Parathyroid adenoma (tissue), 2 donors: ENCODE measurements around the gene GCHFR.

Experiments used
- H2AFZ ChIP-seq: fragments of 300-600 bp; sonication (generic); one replicate; pipeline ENCODE4 v1.7.0; 2017; ENCODE audit warnings: antibody characterized with exemption, mild to moderate bottlenecking
- H3K27ac ChIP-seq: fragments of 300-600 bp; sonication (generic); one replicate; pipeline ENCODE4 v1.7.0; 2017
- H3K27me3 ChIP-seq: fragments of 300-600 bp; sonication (generic); one replicate; pipeline ENCODE4 v1.7.0; 2017; ENCODE audit warnings: low read length; ENCODE audit not compliant: control insufficient read depth, insufficient read depth
- H3K36me3 ChIP-seq: fragments of 300-600 bp; sonication (generic); one replicate; pipeline ENCODE4 v1.7.0; 2017; ENCODE audit warnings: low read length; ENCODE audit not compliant: control insufficient read depth, insufficient read depth
- H3K4me1 ChIP-seq: fragments of 300-600 bp; sonication (generic); one replicate; pipeline ENCODE4 v1.7.0; 2017; ENCODE audit warnings: control low read depth
- H3K4me2 ChIP-seq: fragments of 300-600 bp; sonication (generic); one replicate; pipeline ENCODE4 v1.7.0; 2017; ENCODE audit warnings: low read length
- H3K4me3 ChIP-seq: fragments of 300-600 bp; sonication (generic); one replicate; pipeline ENCODE4 v1.7.0; 2017; ENCODE audit warnings: low read depth, low read length
- H3K79me2 ChIP-seq: fragments of 300-600 bp; sonication (generic); one replicate; pipeline ENCODE4 v1.7.0; 2017; ENCODE audit warnings: control low read depth
- H3K9ac ChIP-seq: fragments of 300-600 bp; sonication (generic); one replicate; pipeline ENCODE4 v1.7.0; 2017; ENCODE audit warnings: mild to moderate bottlenecking
- H3K9me3 ChIP-seq: fragments of 300-600 bp; sonication (generic); one replicate; pipeline ENCODE4 v1.7.0; 2017; ENCODE audit warnings: low read length; ENCODE audit not compliant: control insufficient read depth
- TF ChIP-seq, protein P1 (sequence below): fragments of 300-600 bp; sonication (generic); IDR thresholded peaks from one replicate; pipeline ENCODE4 v1.7.0; 2017; ENCODE audit warnings: antibody characterized with exemption, mild to moderate bottlenecking
- donor health status: primary hyperparathyroidism.

Gene GCHFR

DNA sequence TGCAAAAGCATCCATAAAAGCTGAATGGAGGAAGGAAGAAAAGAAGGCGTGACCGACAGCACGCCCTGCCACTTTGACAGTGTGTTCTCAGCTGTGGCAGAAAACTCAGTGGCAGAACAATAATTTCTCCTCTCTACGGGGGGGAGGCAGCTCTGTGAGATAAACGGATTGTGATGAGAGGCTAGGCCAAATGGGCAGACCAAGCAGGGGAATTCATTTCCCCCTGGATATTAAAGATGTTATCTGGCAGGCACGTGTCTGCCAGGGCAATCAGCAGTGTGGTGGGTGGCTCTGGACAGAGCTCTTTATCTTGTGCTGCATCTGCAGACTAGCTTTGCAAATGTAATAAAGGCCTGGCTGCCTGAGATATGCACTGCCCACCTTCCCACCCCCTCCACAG is 6.9 kb upstream of the GCHFR start:
- TF ChIP-seq, protein P1, sequence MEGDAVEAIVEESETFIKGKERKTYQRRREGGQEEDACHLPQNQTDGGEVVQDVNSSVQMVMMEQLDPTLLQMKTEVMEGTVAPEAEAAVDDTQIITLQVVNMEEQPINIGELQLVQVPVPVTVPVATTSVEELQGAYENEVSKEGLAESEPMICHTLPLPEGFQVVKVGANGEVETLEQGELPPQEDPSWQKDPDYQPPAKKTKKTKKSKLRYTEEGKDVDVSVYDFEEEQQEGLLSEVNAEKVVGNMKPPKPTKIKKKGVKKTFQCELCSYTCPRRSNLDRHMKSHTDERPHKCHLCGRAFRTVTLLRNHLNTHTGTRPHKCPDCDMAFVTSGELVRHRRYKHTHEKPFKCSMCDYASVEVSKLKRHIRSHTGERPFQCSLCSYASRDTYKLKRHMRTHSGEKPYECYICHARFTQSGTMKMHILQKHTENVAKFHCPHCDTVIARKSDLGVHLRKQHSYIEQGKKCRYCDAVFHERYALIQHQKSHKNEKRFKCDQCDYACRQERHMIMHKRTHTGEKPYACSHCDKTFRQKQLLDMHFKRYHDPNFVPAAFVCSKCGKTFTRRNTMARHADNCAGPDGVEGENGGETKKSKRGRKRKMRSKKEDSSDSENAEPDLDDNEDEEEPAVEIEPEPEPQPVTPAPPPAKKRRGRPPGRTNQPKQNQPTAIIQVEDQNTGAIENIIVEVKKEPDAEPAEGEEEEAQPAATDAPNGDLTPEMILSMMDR = no peak
- Histone ChIP-seq H3K9ac (no peak overlapping the region), H3K27ac (no peak overlapping the region)

GRCh38 chr15:40759961-40760360 is 3.9 kb upstream of the GCHFR start:
- TF ChIP-seq, protein P1 = no peak
- no peaks in the 10 kb centered on the region for H3K27me3 ChIP-seq
- H3K9ac ChIP-seq = no peak overlapping the region
- no peak overlapping the region for H3K27ac ChIP-seq
- H3K36me3 ChIP-seq = no peaks in the 10 kb centered on the region
- no peak overlapping the region for H2AFZ ChIP-seq
- H3K9me3 ChIP-seq = no peaks in the 10 kb centered on the region
- H3K4me2 ChIP-seq = no peak overlapping the region
- H3K4me1 ChIP-seq = peaks cover 5% of the 10 kb centered on the region
- no peaks in the 10 kb centered on the region for H3K79me2 ChIP-seq
- no peak overlapping the region for H3K4me3 ChIP-seq

More for the DNA sequence above, 6.9 kb upstream of the GCHFR start:
- Histone ChIP-seq H3K4me2 (no peak overlapping the region), H3K79me2 (no peaks in the 10 kb centered on the region), H2AFZ (peak overlapping the region; percentile 8), H3K4me3 (no peak overlapping the region), H3K9me3 (no peaks in the 10 kb centered on the region), H3K27me3 (no peaks in the 10 kb centered on the region), H3K36me3 (no peaks in the 10 kb centered on the region), H3K4me1 (peaks cover 3% of the 10 kb centered on the region)

GRCh38 chr15:40762919-40763800 is 708 bp upstream of the GCHFR start:
- no peak overlapping the region for H3K9ac ChIP-seq
- no peaks in the 10 kb centered on the region for H3K9me3 ChIP-seq
- peak overlapping the region; percentile 56 for H3K27ac ChIP-seq
- peak overlapping the region; percentile 76 for H3K4me2 ChIP-seq
- no peaks in the 10 kb centered on the region for H3K79me2 ChIP-seq
- TF ChIP-seq, protein P1 = no peak
- H3K36me3 ChIP-seq = no peaks in the 10 kb centered on the region
- H2AFZ ChIP-seq = peak overlapping the region; percentile 85
- H3K4me1 ChIP-seq = peaks cover 3% of the 10 kb centered on the region
- H3K4me3 ChIP-seq = peak overlapping the region; percentile 46
- H3K27me3 ChIP-seq = no peaks in the 10 kb centered on the region

DNA sequence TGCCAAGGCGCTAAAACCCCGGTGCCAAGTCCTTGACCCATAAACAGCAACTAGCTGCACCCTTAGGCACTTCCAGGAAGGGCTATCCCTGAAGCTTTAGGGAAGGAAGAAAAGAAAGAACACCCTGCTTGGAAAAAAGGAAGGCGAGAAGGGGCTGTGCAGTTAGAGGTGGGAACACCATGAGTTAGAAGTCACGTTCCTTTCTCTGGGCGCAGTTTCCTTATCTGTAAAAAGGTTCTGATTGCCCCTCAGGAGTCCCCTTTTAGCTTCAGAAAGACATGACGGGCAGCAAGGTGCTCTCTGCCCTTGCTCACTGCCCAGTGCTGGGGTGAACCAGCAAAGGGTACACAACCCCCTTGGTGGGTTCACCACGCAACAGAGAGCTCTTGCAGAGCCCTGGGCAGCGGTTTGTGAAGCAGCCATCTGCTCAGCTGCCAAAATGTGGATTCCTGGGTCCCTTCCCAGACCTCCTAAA is 798 bp downstream of the GCHFR start:
- Histone ChIP-seq H3K9me3 (no peaks in the 10 kb centered on the region), H3K79me2 (no peaks in the 10 kb centered on the region), H3K9ac (no peak overlapping the region), H3K4me2 (peak overlapping the region; percentile 76), H3K4me1 (peaks cover 3% of the 10 kb centered on the region), H2AFZ (peak overlapping the region; percentile 85), H3K36me3 (no peaks in the 10 kb centered on the region), H3K27me3 (no peaks in the 10 kb centered on the region), H3K4me3 (peak overlapping the region; percentile 46), H3K27ac (peak overlapping the region; percentile 56)
- TF ChIP-seq, protein P1 = no peak
